Calu3 (cell line): ENCODE measurements around the gene ST7L. TPM values are rescaled to one million over a fixed set of nuclear protein-coding genes. Genes with fewer than 3 reads are reported as not detected.

Source experiments
- BruUV-seq: library from RNA; stranded (reverse); fragments of 400-500 nt; replicated peaks from 2 replicates; lab custom pipeline; 2021; lab: Mats Ljungman, UMichigan
- CTCF ChIA-PET: fragments of 300-600 bp; sonication (Branson Sonifier 250); formaldehyde crosslinking; loops from one replicate; lab custom pipeline; 2022; ENCODE audit warnings: antibody characterized with exemption; lab: Charles Lee
- DNase-seq: peaks from one replicate; pipeline ENCODE4 v3.0.0; 2022
- H3K27ac Mint-ChIP-seq: one replicate; pipeline ENCODE4 v1.8.0; 2022; ENCODE audit warnings: mixed read lengths; ENCODE audit not compliant: unreplicated experiment
- H3K27me3 Mint-ChIP-seq: one replicate; pipeline ENCODE4 v1.8.0; 2022; ENCODE audit warnings: mixed read lengths; ENCODE audit not compliant: unreplicated experiment
- H3K36me3 Mint-ChIP-seq: one replicate; pipeline ENCODE4 v1.8.0; 2022; ENCODE audit warnings: mild to moderate bottlenecking, moderate library complexity, mixed read lengths; ENCODE audit not compliant: insufficient read depth, unreplicated experiment
- H3K4me1 Mint-ChIP-seq: one replicate; pipeline ENCODE4 v1.8.0; 2022; ENCODE audit warnings: mild to moderate bottlenecking, low read depth, mixed read lengths; ENCODE audit not compliant: unreplicated experiment
- H3K4me3 Mint-ChIP-seq: one replicate; pipeline ENCODE4 v1.8.0; 2022; ENCODE audit warnings: mild to moderate bottlenecking, low read depth, moderate library complexity, mixed read lengths; ENCODE audit not compliant: unreplicated experiment
- H3K9me3 Mint-ChIP-seq: one replicate; pipeline ENCODE4 v1.8.0; 2022; ENCODE audit warnings: low read depth, mixed read lengths; ENCODE audit not compliant: unreplicated experiment
- CTCF ChIP-seq: fragments of 200-600 bp; IDR thresholded peaks from one replicate; pipeline ENCODE4 v1.8.0; 2022; ENCODE audit warnings: antibody characterized with exemption; ENCODE audit not compliant: unreplicated experiment
- intact Hi-C: fragments of 100-400 bp; cut with micrococcal nuclease; formaldehyde crosslinking; loops from one replicate; pipeline ENCODE4 v1.10.0; 2022; ENCODE audit not compliant: unreplicated experiment
- total RNA-seq: library from RNA; stranded (reverse); gene quantifications from 2 replicates; pipeline ENCODE4 v1.2.3, GENCODE V29; 2022

ST7L gene
- total RNA-seq, 1 experiment from 2014 or later: 15.9 TPM

GRCh38 chr1:112636597-112637253 lies 17.8 kb upstream of the ST7L start:
- Mint-ChIP-seq H3K27ac (peak overlapping the region; percentile 40), H3K4me3 (no peak overlapping the region), H3K36me3 (peaks cover under 1% of the 10 kb centered on the region), H3K27me3 (no peaks in the 10 kb centered on the region), H3K9me3 (no peaks in the 10 kb centered on the region), H3K4me1 (peaks cover 34% of the 10 kb centered on the region)
- no peak for DNase-seq
- CTCF ChIA-PET: interaction anchor here (0.6 to 1.5 kb wide), 4 partner anchors 10 to 78 kb away, joined by 3 to 8 read pairs (median 4); partner anchors contain the start of genes MOV10 and PPM1J
- BruUV-seq: no TSS peak
- TF ChIP-seq CTCF: no peak
- intact Hi-C loops: loop anchor here (5.0 kb wide), 1 partner anchor 71 kb away; the partner anchor contains the start of gene RHOC

DNA sequence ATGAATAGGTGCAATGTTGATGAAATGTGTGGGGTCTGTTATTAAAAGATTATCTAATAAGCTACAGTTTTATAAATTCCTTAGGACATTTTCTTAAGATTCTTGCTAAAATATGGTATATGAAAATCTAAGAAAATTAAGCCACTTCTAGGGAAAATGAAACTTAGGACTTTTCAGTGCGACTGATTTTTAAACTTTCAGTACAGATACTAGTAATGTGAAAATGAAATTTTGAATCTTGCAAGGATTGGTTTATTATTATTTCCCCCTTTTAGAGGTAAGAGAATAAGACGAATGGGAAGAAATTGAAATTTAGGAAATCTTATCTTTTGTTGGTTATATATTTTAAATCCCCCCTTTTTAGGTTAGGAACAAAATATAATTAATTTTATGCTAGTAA lies 17.1 kb upstream of the ST7L start:
- Mint-ChIP-seq H3K36me3 (peaks cover 7% of the 10 kb centered on the region), H3K27me3 (no peaks in the 10 kb centered on the region), H3K9me3 (no peaks in the 10 kb centered on the region), H3K4me3 (no peak overlapping the region), H3K27ac (no peak overlapping the region), H3K4me1 (peaks cover 34% of the 10 kb centered on the region)
- TF ChIP-seq CTCF: no peak
- no peak for DNase-seq
- intact Hi-C loops: loop anchor here (5.0 kb wide), 1 partner anchor 71 kb away; the partner anchor contains the start of gene RHOC
- CTCF ChIA-PET: interaction anchor here (0.7 to 0.8 kb wide), 2 partner anchors 10 to 25 kb away, joined by 3 to 4 read pairs; no protein-coding TSS in a partner anchor
- no TSS peak for BruUV-seq

DNA sequence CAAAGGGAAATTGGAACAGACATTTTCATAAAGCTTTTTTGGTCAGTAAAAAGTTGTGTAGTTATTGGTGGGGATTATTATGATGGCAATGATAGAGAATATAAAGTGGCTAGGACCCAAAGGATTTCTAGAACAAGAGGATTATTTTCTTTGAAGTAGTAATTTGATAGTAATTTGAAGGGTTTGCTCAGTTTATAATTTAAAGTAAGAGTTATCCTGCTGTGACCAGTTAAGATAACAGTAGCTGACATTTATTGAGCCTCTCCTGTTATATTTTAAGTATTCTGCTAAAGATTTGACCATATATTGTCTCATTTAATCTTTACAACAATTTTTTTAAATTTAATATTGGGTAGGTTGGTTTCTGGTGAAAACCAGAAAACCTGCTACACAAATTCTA lies 15.4 kb upstream of the ST7L start:
- Mint-ChIP-seq H3K9me3 (no peaks in the 10 kb centered on the region), H3K27me3 (no peaks in the 10 kb centered on the region), H3K4me3 (no peak overlapping the region), H3K27ac (no peak overlapping the region), H3K36me3 (peaks cover 12% of the 10 kb centered on the region), H3K4me1 (peaks cover 39% of the 10 kb centered on the region)
- TF ChIP-seq CTCF: no peak
- no TSS peak for BruUV-seq
- CTCF ChIA-PET: no interaction called here
- DNase-seq: no peak
- intact Hi-C loops: no loop called here

DNA sequence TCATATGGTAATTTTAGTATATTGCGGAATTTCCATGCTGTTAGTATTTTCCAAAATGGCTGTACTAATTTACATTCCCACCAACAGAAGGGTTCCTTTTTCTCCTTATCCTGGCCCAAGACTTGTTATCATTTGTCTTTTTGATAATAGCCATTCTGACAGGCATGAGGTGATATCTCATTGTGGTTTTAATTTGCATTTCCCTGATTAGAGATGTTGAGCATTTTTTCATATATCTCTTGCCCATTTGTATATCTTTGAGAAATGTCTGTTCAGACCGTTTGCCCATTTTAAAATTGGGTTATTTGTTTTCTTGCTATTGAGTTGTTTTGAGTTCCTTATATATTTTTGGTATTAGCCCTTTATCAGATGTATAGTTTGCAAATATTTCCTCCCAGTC lies 14.7 kb upstream of the ST7L start:
- H3K4me1 Mint-ChIP-seq: peaks cover 46% of the 10 kb centered on the region
- peaks cover 17% of the 10 kb centered on the region for H3K36me3 Mint-ChIP-seq
- no TSS peak for BruUV-seq
- H3K4me3 Mint-ChIP-seq: no peak overlapping the region
- no peak for DNase-seq
- H3K27ac Mint-ChIP-seq: no peak overlapping the region
- H3K9me3 Mint-ChIP-seq: no peaks in the 10 kb centered on the region
- intact Hi-C loops: no loop called here
- CTCF ChIA-PET: no interaction called here
- TF ChIP-seq CTCF: no peak
- H3K27me3 Mint-ChIP-seq: no peaks in the 10 kb centered on the region
